Ramos (cell line): ENCODE data around the gene HES6.

Experiments used
- in situ Hi-C: fragments of 300-500 bp; cut with MboI; formaldehyde crosslinking; loops from one replicate; pipeline ENCODE4 v1.14.3; 2022; ENCODE audit warnings: low sequenced_read_pairs; ENCODE audit not compliant: unreplicated experiment

Gene HES6

GRCh38 chr2:238238311-238238765 lies 1.5 kb downstream of the HES6 start:
- in situ Hi-C loops: no loop called here

GRCh38 chr2:238237431-238238135 lies 2.3 kb downstream of the HES6 start:
- in situ Hi-C loops: no loop called here

GRCh38 chr2:238236571-238236970 lies 3.3 kb downstream of the HES6 start:
- in situ Hi-C loops: no loop called here

DNA sequence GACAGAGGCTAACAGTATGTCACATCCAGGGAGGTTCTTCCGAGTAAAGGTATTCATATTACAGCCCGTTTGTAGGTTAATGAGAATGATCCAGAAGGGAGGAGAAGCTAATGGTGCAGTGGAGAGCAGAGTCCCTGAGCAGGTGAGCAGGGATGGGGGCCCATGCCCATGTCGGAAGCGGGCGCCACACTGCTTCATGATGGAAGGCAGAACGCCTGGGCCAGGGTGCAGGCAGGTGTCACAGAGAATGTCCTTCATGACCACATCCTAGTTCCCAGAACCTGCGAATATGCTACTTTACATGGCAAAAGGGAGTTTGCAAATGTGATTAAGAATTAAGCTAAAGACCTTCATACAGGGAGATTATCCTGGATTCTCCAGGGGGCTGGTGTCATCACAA lies 4.0 kb downstream of the HES6 start:
- in situ Hi-C loops: no loop called here

GRCh38 chr2:238235331-238235732 lies 4.5 kb downstream of the HES6 start:
- in situ Hi-C loops: no loop called here

GRCh38 chr2:238233625-238234024 lies 6.2 kb downstream of the HES6 start:
- in situ Hi-C loops: no loop called here

DNA sequence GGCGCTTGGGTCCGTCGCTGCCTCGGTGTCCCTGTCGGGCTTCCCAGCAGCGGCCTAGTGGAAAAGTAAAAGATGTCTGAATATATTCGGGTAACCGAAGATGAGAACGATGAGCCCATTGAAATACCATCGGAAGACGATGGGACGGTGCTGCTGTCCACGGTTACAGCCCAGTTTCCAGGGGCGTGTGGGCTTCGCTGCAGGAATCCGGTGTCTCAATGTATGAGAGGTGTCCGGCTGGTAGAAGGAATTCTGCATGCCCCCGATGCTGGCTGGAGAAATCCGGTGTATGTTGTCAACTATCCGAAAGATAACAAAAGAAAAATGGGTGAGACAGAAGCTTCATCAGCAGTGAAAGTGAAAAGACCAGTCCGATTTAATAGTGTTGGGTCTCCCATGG lies 8.0 kb downstream of the HES6 start:
- in situ Hi-C loops: no loop called here

GRCh38 chr2:238231251-238231793 lies 8.5 kb downstream of the HES6 start:
- in situ Hi-C loops: no loop called here

- in situ Hi-C loops: no loop called here
Measured at GRCh38 chr2:238230699-238231098, 9.1 kb downstream of the HES6 start.

GRCh38 chr2:238228700-238229099 lies 11.1 kb downstream of the HES6 start:
- in situ Hi-C loops: no loop called here

DNA sequence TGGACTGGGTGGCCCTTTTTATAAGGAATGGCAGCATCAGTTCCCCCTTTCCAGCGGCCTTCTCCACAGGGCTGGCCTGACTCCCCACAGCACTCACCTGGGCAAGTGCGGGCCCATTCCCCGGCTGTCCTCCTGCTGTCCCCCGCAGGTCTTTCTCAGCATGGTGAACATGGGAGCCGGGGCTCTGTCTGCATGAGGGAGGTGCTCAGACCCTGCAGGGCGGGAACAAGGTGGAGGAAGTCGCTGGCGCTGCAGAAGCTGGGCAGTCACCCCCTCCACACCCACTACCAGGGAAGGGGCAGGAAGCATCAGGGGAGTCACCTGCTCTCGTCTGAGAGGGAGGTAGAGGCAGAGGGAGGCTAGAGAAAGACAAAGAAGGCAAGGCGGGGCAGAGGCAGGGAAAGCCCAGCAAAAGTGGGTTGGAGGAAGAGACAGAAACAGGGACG lies 12.2 kb downstream of the HES6 start:
- in situ Hi-C loops: no loop called here

- in situ Hi-C loops: no loop called here
Measured at GRCh38 chr2:238226698-238227586, 12.9 kb downstream of the HES6 start.

DNA sequence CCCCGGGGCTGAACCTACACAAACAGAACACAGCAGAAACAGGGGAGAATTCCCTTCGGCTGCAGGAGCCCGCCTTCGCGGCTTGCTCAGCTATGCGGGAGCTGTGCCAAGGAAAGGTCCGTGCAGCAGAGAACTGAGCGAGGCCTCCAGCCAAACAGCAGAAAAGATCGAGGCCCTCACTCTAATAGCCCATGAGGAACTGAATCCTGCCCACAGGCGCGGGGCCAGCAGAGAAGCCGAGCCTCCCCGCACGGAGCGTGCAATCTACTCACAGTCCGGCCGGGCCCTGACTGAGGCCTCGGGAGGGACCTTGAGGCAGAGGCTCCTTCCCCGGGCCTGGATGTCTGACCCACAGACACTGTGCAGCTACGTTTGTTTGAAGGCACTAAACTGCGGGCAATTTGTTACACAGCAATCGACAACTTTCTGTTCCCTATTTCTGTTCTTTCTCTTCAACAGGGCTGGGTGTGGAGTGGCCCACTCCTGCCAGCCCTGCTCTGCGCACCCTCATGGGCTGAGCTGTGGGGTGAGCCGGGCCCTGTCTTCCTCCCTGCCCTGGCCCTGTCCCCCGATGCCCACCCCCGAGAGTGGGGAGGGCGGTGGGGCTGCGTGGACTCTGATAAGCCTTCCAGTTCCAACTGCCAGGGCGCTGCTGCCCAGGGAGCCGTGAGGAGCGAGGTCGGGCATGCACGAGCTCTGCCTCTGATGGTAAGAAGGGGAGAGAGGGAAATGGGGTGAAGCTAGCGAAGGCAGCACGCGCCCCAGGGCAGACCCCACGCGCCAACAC lies 13.7 kb downstream of the HES6 start:
- in situ Hi-C loops: no loop called here

- in situ Hi-C loops: no loop called here
Measured at GRCh38 chr2:238225121-238225520, 14.7 kb downstream of the HES6 start.

DNA sequence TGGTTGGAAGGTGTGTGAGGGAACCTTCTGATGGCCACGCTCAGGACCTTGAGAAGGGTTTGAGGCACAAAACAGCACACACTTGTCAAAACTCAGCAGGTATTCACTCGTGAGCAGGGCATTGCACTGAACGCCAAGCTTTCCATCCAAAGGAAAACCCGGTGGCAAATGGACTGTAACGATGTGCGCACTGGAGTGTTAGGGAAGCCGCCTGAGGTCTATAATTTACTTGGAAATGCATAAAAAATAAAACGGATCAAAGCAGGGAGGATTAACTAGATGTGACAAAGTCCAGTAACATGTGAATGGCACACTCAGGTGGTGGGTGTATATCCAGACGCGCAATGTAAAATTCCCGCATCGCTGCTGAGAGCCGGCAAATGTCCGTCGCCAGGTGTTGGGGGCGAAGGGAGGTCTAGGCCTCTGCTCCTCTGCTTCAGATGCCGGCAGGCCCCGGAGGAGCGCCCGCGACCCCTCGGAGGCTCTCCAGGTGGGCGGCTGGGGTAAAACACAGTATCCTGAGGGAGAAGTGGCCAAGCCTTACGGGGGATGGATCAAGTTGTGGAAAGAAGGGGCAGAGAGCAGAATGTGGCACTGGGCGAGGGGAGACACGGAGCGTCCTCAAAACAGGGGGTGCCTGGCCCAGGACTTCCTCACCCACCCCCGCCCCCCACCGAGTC lies 15.3 kb downstream of the HES6 start:
- in situ Hi-C loops: no loop called here

GRCh38 chr2:238220892-238221521 lies 18.8 kb downstream of the HES6 start:
- in situ Hi-C loops: no loop called here

- in situ Hi-C loops: no loop called here
Measured at GRCh38 chr2:238220274-238220891, 19.5 kb downstream of the HES6 start.

DNA sequence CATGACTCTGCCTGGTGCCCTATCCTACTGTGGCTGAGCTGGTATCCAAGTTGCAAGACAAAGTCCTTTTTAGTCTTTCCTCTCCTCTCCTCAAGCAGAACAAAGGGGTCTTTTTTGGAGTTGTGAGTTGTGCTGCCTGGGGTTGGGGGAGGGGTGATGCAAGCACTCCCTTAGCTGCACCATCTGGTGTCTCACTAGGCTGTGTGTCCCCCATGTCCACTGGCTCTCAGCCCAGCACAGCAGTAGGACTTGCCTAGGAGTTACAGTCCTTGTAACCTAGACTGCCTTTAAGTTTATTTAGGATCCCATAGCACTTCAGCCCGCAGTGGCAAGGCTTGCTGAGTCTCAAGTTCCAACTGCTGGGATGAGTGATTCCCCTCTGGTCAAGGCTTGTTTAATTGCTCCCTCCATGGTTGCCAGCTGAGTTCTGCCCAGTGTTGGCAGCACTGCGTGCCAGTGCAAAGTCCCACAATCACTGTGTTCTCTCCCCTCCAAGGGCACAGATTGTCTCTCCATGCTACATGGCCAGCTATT lies 23.1 kb downstream of the HES6 start:
- in situ Hi-C loops: no loop called here

DNA sequence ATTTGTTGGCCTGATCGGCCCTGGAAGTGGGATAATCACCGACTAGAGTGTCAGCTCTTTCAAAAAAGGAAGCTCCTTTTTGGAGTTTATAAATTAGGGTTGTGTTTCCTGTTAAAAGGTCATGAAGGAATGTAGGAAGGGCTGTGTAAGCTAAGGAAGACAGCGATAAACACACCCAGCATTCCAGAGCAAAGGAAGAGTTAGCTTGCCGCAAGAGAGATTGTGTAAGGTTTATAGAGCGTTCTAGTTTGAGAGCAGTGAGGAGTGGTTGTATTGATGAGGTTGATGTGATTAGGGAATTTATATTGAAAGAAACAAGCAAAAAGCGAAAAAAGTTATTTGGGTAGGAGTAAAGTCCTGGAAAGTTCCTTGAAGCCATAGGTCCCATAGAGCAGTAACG lies 32.8 kb downstream of the HES6 start:
- in situ Hi-C loops: no loop called here
